ENCODE results near the gene DCHS2. TPM values are rescaled to one million over a fixed set of nuclear protein-coding genes. Genes with fewer than 3 reads are reported as not detected.

The DCHS2 gene
- total and polyA plus RNA-seq, 2 of the 8 experiments (the other 6 are each of a cell fraction or from before 2014, with no cell fraction given): 0.54 to 2.6 TPM

DNA sequence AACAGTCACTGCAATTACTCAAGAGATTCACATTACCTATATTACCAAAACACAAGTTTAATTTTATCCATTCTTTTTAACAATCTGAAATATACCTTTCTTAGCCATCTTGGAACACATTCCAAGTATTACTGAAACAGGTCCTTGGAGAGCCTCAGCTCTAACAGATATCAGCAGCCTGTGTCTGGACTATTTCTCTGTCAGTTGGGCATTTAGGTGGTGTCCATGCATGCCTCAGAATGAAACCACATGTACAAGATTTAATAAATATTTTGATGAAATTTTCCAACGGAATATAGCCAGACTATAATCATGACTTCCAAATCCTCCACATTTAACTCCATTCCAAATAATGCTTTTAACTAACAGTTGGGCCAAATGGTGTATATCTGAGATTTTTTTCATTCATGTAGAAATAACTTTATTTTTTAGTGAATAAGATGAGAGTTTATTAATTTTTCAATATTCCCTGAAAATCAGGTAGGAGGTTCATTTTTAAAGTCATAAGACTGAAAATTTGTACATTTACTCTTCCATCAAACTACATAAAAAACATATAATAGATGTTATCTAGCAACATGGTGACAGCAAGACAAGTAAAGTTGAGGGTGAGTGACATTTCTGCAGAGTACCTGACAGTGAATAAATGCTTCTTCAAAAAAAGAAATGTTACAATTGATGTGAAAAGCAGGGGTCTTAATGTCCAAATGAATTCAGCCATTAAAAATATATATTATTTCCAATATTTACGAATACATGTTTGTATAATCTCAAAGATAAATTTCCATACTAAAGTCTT is 174.2 kb downstream of the DCHS2 start:
- H3K27ac ChIP-seq (ENCODE audit: low read depth, low read length): no peak overlapping the region
- no peak overlapping the region for H3K4me2 ChIP-seq (ENCODE audit: insufficient read depth in 1 of 2, low read depth in 2 of 2, low read length in 2 of 2)
- no peaks in the 10 kb centered on the region for H3K79me2 ChIP-seq (ENCODE audit: control insufficient read depth in 1 of 2, insufficient read depth in 2 of 2, low read length in 2 of 2)
- DNase-seq (ENCODE audit: low read depth in 1 of 2, low spot score in 2 of 2) (no peak), FAIRE-seq (no peak)
- H3K4me1 ChIP-seq (replicated peaks in 1 of 4; ENCODE audit: control insufficient read depth in 3 of 4, insufficient read depth in 4 of 4, low read length in 3 of 4): peaks cover 0 to 6% (median 3%) of the 10 kb centered on the region in 4 experiments; a peak in 2 of 7 replicates
- no peak overlapping the region for H2BK12ac ChIP-seq (ENCODE audit: low read depth, low read length)
- H3K9ac ChIP-seq (replicated peaks in 1 of 4; ENCODE audit: extremely low read depth in 1 of 4, low read depth in 3 of 4, low read length in 3 of 4): no peak overlapping the region
- no peak overlapping the region for H4K5ac ChIP-seq (ENCODE audit: insufficient read length, low read depth, low read length)
- H2BK120ac ChIP-seq (replicated peaks; ENCODE audit: low read depth, low read length): no peak overlapping the region
- no peaks in the 10 kb centered on the region for H3K23me2 ChIP-seq (ENCODE audit: low read depth, low read length)
- H3K27me3 ChIP-seq (replicated peaks in 1 of 4; ENCODE audit: control insufficient read depth in 3 of 4, extremely low read depth in 1 of 4, insufficient read depth in 3 of 4, low read length in 3 of 4): no peaks in the 10 kb centered on the region
- H3K56ac ChIP-seq (replicated peaks; ENCODE audit: insufficient read length, low read depth, low read length): no peak overlapping the region
- 91% methylated on average over 2 of the region's 2 CpGs; no CpG with 5 or more reads in 1 of the 2 experiments for WGBS, 2 experiments (ENCODE audit: extremely low coverage in 1 of 2, insufficient coverage in 1 of 2, insufficient read length in 1 of 2, insufficient replicate concordance in 2 of 2, low coverage in 1 of 2, low lambda C conversion rate in 2 of 2, missing lambda C conversion rate in 1 of 2)
- no peak overlapping the region for H3K18ac ChIP-seq (ENCODE audit: extremely low read depth, low read length)
- H3K9me3 ChIP-seq (ENCODE audit: insufficient read depth in 2 of 2, low read depth in 1 of 2, low read length in 1 of 2): no peaks in the 10 kb centered on the region; a peak in 1 of 4 replicates
- H2AK5ac ChIP-seq (ENCODE audit: low read depth, low read length): no peak overlapping the region
- H4K91ac ChIP-seq (replicated peaks; ENCODE audit: insufficient read length, low read length): no peak overlapping the region
- no peaks in the 10 kb centered on the region for H4K20me1 ChIP-seq (replicated peaks in 1 of 2; ENCODE audit: control insufficient read depth in 1 of 2, insufficient read depth in 2 of 2, low read length in 2 of 2)
- H3K4me3 ChIP-seq (ENCODE audit: extremely low read depth in 1 of 4, insufficient read depth in 2 of 4, low read depth in 3 of 4, low read length in 4 of 4): no peak overlapping the region
- no peak overlapping the region for H3K14ac ChIP-seq (ENCODE audit: insufficient read length)
- POLR2A ChIA-PET (ENCODE audit: partially characterized antibody): no interaction called here
- H2AFZ ChIP-seq (ENCODE audit: low read length): no peak overlapping the region
- CTCF ChIA-PET (ENCODE audit: partially characterized antibody): interaction anchor here (0.6 to 0.8 kb wide), 2 partner anchors 70 to 99 kb away, joined by 3 read pairs; no protein-coding TSS in a partner anchor
- H2BK5ac ChIP-seq (ENCODE audit: low read depth, low read length): no peak overlapping the region
- H4K8ac ChIP-seq (ENCODE audit: extremely low read depth, insufficient read depth, low read length): no peak overlapping the region
- H3K23ac ChIP-seq (ENCODE audit: insufficient read length): no peak overlapping the region
- H3K4ac ChIP-seq (replicated peaks; ENCODE audit: insufficient read length, low read depth, low read length): no peak overlapping the region
- H2BK15ac ChIP-seq (ENCODE audit: low read length): no peak overlapping the region
- H2BK20ac ChIP-seq (ENCODE audit: low read length): no peak overlapping the region
- no peaks in the 10 kb centered on the region for H3K36me3 ChIP-seq (ENCODE audit: control insufficient read depth in 2 of 4, insufficient read depth in 4 of 4, low read length in 3 of 4)
- H3K79me1 ChIP-seq (ENCODE audit: low read depth, low read length): no peaks in the 10 kb centered on the region
- TF ChIP-seq SP1 (IDR thresholded peaks at IDR 0.05; ENCODE audit: low read depth, low read length) (no peak), SUZ12 (IDR thresholded peaks at IDR 0.05; ENCODE audit: low read length) (no peak), ZNF274 (IDR thresholded peaks at IDR 0.05; ENCODE audit: borderline replicate concordance, extremely low read depth, low read length) (no peak), SP4 (IDR thresholded peaks at IDR 0.05; ENCODE audit: low read length) (no peak), CREB1 (IDR thresholded peaks at IDR 0.05) (no peak), RAD21 (IDR thresholded peaks at IDR 0.05 in 1 of 2, conservative IDR thresholded peaks at IDR 0.05 in 1 of 2; ENCODE audit: low read depth in 2 of 2, low read length in 2 of 2) (no peak)

All from H1 (cell line).